K562 (cell line): ENCODE results near the gene TRUB2. TPM values are rescaled to one million over a fixed set of nuclear protein-coding genes. Genes with fewer than 3 reads are reported as not detected.
A peak's percentile ranks its signal among the peaks of the same experiment; 100 is the strongest.

ENCODE experiments used
- GATAD2A ChIP-seq: fragments of 450-650 bp; IDR thresholded peaks from 2 replicates; pipeline ENCODE4 v1.6.1; 2017
- HDAC3 ChIP-seq: fragments of 450-650 bp; IDR thresholded peaks from 2 replicates; pipeline ENCODE4 v1.6.1; 2018; ENCODE audit warnings: borderline replicate concordance, mild to moderate bottlenecking, moderate library complexity; ENCODE audit not compliant: partially characterized antibody
- IRF9 ChIP-seq: fragments of 450-650 bp; IDR thresholded peaks from 2 replicates; pipeline ENCODE4 v1.6.1; 2016; ENCODE audit warnings: missing biosample characterization, missing genetic modification characterization
- MAFG ChIP-seq: fragments of 450-650 bp; conservative IDR thresholded peaks from 2 replicates; pipeline ENCODE4 v1.6.1; 2016; ENCODE audit warnings: missing genetic modification characterization, missing compliant biosample characterization
- MAZ ChIP-seq, 2 experiments: fragments of 450-650 bp in 1 of 2; sonication (generic) in 1 of 2; formaldehyde crosslinking; IDR thresholded peaks in 1 of 2; conservative IDR thresholded peaks in 1 of 2; 2 replicates each; pipeline versions ENCODE4 v1.4.0 to v1.5.0; 2020; ENCODE audit warnings: mild to moderate bottlenecking in 1 of 2, missing genetic modification reagents in 1 of 2
- TAF9B ChIP-seq: fragments of 450-650 bp; IDR thresholded peaks from 2 replicates; pipeline ENCODE4 v1.6.1; 2018; ENCODE audit warnings: mild to moderate bottlenecking; ENCODE audit not compliant: partially characterized antibody
- USF1 ChIP-seq: sonication (generic); formaldehyde crosslinking; IDR thresholded peaks from 2 replicates; pipeline ENCODE4 v1.9.0; 2022; ENCODE audit warnings: mild to moderate bottlenecking, missing genetic modification reagents
- XRCC4 ChIP-seq: IDR thresholded peaks from one replicate; pipeline ENCODE4 v1.6.1; 2011; ENCODE audit not compliant: insufficient read depth, insufficient read length; ENCODE audit errors: extremely low read depth
- polyA plus RNA-seq, 8 experiments: library from polyadenylated mRNA; depleted of rRNA in 4 of 8; stranded (reverse) in 5 of 8; unstranded in 3 of 8; fragments of >200 nt; fragmentation: Nextera tagmentation in 2 of 8; fragmentation: Illumina TruSeq in 1 of 8; extraction: Ambion mirVana in 2 of 8; extraction: Trizol in 1 of 8; gene quantifications; 2 replicates each; pipeline versions ENCODE4 v1.2.1 to v1.2.3, GENCODE V29; 2011 to 2014; ENCODE audit warnings: inconsistent platforms in 1 of 8, missing spikeins in 1 of 8
- total RNA-seq, 7 experiments: library from RNA; depleted of rRNA in 6 of 7; stranded (reverse); fragments of >200 nt in 6 of 7; fragmentation: Illumina TruSeq in 2 of 7; extraction: Trizol in 2 of 7; gene quantifications; 2 replicates each; pipeline versions ENCODE4 v1.2.1 to v1.2.3, GENCODE V29; 2011 to 2021; ENCODE audit warnings: low replicate concordance in 1 of 7

The TRUB2 gene
- total and polyA plus RNA-seq, 9 of the 15 experiments (the other 6 are each of a cell fraction or from before 2014, with no cell fraction given) = 9.3 to 110 (median 63.0) TPM

- TF ChIP-seq MAZ (CRISPR knock-in tag; conservative IDR thresholded peaks at IDR 0.05 in 1 of 2, IDR thresholded peaks at IDR 0.05 in 1 of 2) (peak in 1 of 2 experiments; percentile 89; a peak in 2 of 4 replicates), TAF9B (no peak), GATAD2A (0 out of 2 replicates have a peak, but pooled peaks have one; percentile 70), IRF9 (tag) (no peak), HDAC3 (no peak), XRCC4 (no peak), MAFG (no peak), USF1 (CRISPR knock-in tag) (0 out of 2 replicates have a peak, but pooled peaks have one; percentile 31)
These were observed 19.2 kb upstream of the TRUB2 start (continued) for GRCh38 chr9:128341435-128341849.
